GM23338 (cell line): ENCODE data around the gene INHBB. TPM values are rescaled to one million over a fixed set of nuclear protein-coding genes. Genes with fewer than 3 reads are reported as not detected.

Experiments
- ATAC-seq: fragments of 200-7000 bp; cut with Tn5 transposase; 3 replicates; pipeline ENCODE4 v1.9.1; 2020
- DNase-seq: peaks from one replicate; pipeline ENCODE4 v3.0.0-alpha.2; 2015; ENCODE audit warnings: low spot score
- H2AFZ ChIP-seq: fragments of 200-600 bp; sonication (generic); 2 replicates; pipeline ENCODE4 v1.8.0; 2016; ENCODE audit warnings: antibody characterized with exemption, mild to moderate bottlenecking, moderate library complexity
- H3F3A ChIP-seq: fragments of 200-600 bp; sonication (generic); replicated peaks from 2 replicates; pipeline ENCODE4 v1.8.0; 2017; ENCODE audit warnings: antibody characterized with exemption, mixed run types, low read depth
- H3K27ac ChIP-seq: fragments of 200-600 bp; sonication (generic); 2 replicates; pipeline ENCODE4 v1.6.1; 2016; ENCODE audit warnings: low read depth
- H3K27me3 ChIP-seq: fragments of 200-600 bp; sonication (generic); 2 replicates; pipeline ENCODE4 v1.8.0; 2016; ENCODE audit warnings: mild to moderate bottlenecking, mixed run types, moderate library complexity; ENCODE audit not compliant: insufficient read depth
- H3K36me3 ChIP-seq: fragments of 200-600 bp; sonication (generic); 2 replicates; pipeline ENCODE4 v1.8.0; 2016; ENCODE audit warnings: mild to moderate bottlenecking; ENCODE audit not compliant: insufficient read depth
- H3K4me1 ChIP-seq: fragments of 200-600 bp; sonication (generic); 2 replicates; pipeline ENCODE4 v1.8.0; 2016; ENCODE audit warnings: mild to moderate bottlenecking, moderate library complexity; ENCODE audit not compliant: insufficient read depth
- H3K4me2 ChIP-seq: fragments of 200-600 bp; sonication (generic); 2 replicates; pipeline ENCODE4 v1.7.1; 2017; ENCODE audit warnings: mixed run types
- H3K4me3 ChIP-seq: fragments of 200-600 bp; sonication (generic); 2 replicates; pipeline ENCODE4 v1.6.1; 2016; ENCODE audit warnings: mixed run types
- H3K79me2 ChIP-seq: fragments of 200-600 bp; sonication (generic); replicated peaks from 2 replicates; pipeline ENCODE4 v1.8.0; 2017; ENCODE audit warnings: mild to moderate bottlenecking; ENCODE audit not compliant: insufficient read depth
- H3K9me2 ChIP-seq: fragments of 200-600 bp; sonication (generic); 2 replicates; pipeline ENCODE4 v1.8.0; 2017; ENCODE audit not compliant: insufficient read depth
- H4K20me1 ChIP-seq: fragments of 200-600 bp; sonication (generic); replicated peaks from 2 replicates; pipeline ENCODE4 v1.8.0; 2017; ENCODE audit warnings: mild to moderate bottlenecking; ENCODE audit not compliant: insufficient read depth
- H3K27ac Mint-ChIP-seq: 2 replicates; pipeline ENCODE4 v1.8.0; 2020; ENCODE audit warnings: inconsistent platforms, mild to moderate bottlenecking, moderate library complexity, mixed read lengths
- H3K27me3 Mint-ChIP-seq: 3 replicates; pipeline ENCODE4 v1.8.0; 2022; ENCODE audit warnings: low read depth, mild to moderate bottlenecking, moderate library complexity, mixed read lengths, inconsistent platforms; ENCODE audit not compliant: insufficient read depth, poor library complexity
- H3K36me3 Mint-ChIP-seq: 3 replicates; pipeline ENCODE4 v1.8.0; 2021; ENCODE audit warnings: low read depth, mild to moderate bottlenecking, inconsistent platforms, moderate library complexity, mixed read lengths
- H3K4me1 Mint-ChIP-seq: 3 replicates; pipeline ENCODE4 v1.8.0; 2020; ENCODE audit warnings: mild to moderate bottlenecking, inconsistent platforms, mixed read lengths
- H3K4me3 Mint-ChIP-seq: 3 replicates; pipeline ENCODE4 v1.8.0; 2021; ENCODE audit warnings: moderate library complexity, mild to moderate bottlenecking, inconsistent platforms, mixed read lengths
- H3K9me3 Mint-ChIP-seq: 3 replicates; pipeline ENCODE4 v1.8.0; 2020; ENCODE audit warnings: moderate library complexity, mild to moderate bottlenecking, inconsistent platforms, mixed read lengths
- CREB1 ChIP-seq: fragments of 250-450 bp; sonication (Bioruptor Pico); IDR thresholded peaks from 2 replicates; pipeline ENCODE4 v1.5.0; 2020; ENCODE audit warnings: low read depth, mild to moderate bottlenecking, moderate library complexity
- CTCF ChIP-seq, 2 experiments: fragments of 200-600 bp in 1 of 2; sonication (generic) in 1 of 2; conservative IDR thresholded peaks; 2 replicates each; pipeline versions ENCODE4 v1.5.1 to v1.6.1; 2016 to 2017; ENCODE audit warnings: antibody characterized with exemption in 2 of 2, low read depth in 2 of 2, mild to moderate bottlenecking in 2 of 2, moderate library complexity in 1 of 2
- ETS1 ChIP-seq: IDR thresholded peaks from 2 replicates; pipeline ENCODE4 v1.6.1; 2016; ENCODE audit warnings: antibody characterized with exemption
- EZH2 ChIP-seq: fragments of 200-600 bp; sonication (generic); IDR thresholded peaks from one replicate; pipeline ENCODE4 v1.8.0; 2017; ENCODE audit warnings: antibody characterized with exemption, mild to moderate bottlenecking, low read depth; ENCODE audit not compliant: unreplicated experiment
- EZH2phosphoT487 ChIP-seq: fragments of 200-600 bp; sonication (generic); IDR thresholded peaks from one replicate; pipeline ENCODE4 v1.8.1; 2018; ENCODE audit warnings: antibody characterized with exemption; ENCODE audit not compliant: unreplicated experiment
- JUNB ChIP-seq: IDR thresholded peaks from one replicate; pipeline ENCODE4 v1.6.1; 2016; ENCODE audit warnings: antibody characterized with exemption; ENCODE audit not compliant: unreplicated experiment
- NANOG ChIP-seq: IDR thresholded peaks from 2 replicates; pipeline ENCODE4 v1.6.1; 2016; ENCODE audit warnings: antibody characterized with exemption, borderline replicate concordance
- POLR2AphosphoS5 ChIP-seq: IDR thresholded peaks from 2 replicates; pipeline ENCODE4 v1.6.1; 2016; ENCODE audit warnings: antibody characterized with exemption, low read depth
- STAT1 ChIP-seq: IDR thresholded peaks from one replicate; pipeline ENCODE4 v1.6.1; 2016; ENCODE audit warnings: antibody characterized with exemption; ENCODE audit not compliant: unreplicated experiment
- ZNF114 ChIP-seq: fragments of 250-450 bp; sonication (Bioruptor Pico); IDR thresholded peaks from 2 replicates; pipeline ENCODE4 v1.5.0; 2020; ENCODE audit warnings: mild to moderate bottlenecking, moderate library complexity
- ZNF331 ChIP-seq: fragments of 250-450 bp; sonication (Bioruptor Pico); IDR thresholded peaks from 2 replicates; pipeline ENCODE4 v1.5.0; 2020; ENCODE audit warnings: low read depth, mild to moderate bottlenecking, moderate library complexity
- ZNF462 ChIP-seq: fragments of 250-450 bp; sonication (Bioruptor Pico); IDR thresholded peaks from 2 replicates; pipeline ENCODE4 v1.5.0; 2020; ENCODE audit warnings: mild to moderate bottlenecking, moderate library complexity
- polyA plus RNA-seq: library from polyadenylated mRNA; unstranded; fragments of >200 nt; fragmentation: Nextera tagmentation; extraction: Ambion mirVana; gene quantifications from 2 replicates; pipeline ENCODE4 v1.2.1, GENCODE V29; 2016
- total RNA-seq: library from RNA; depleted of rRNA; stranded (reverse); fragments of >200 nt; shearing (Covaris generic); gene quantifications from 2 replicates; pipeline ENCODE4 v1.2.3, GENCODE V29; 2014

Gene INHBB
- total and polyA plus RNA-seq, 2 experiments from 2014 or later: 0.21 TPM; not detected in 1

- no peak for TF ChIP-seq EZH2
- TF ChIP-seq POLR2AphosphoS5: no peak
- TF ChIP-seq EZH2phosphoT487: no peak
These were observed 37.3 kb downstream of the INHBB start (continued) for GRCh38 chr2:120383191-120383590.

- H3K27me3 ChIP-seq: no peaks in the 10 kb centered on the region
- H3K4me1 ChIP-seq: peaks cover 11% of the 10 kb centered on the region; the same call in 1 of the 2 replicates
- H3K9me2 ChIP-seq: no peaks in the 10 kb centered on the region
- Mint-ChIP-seq H3K4me1 (peaks cover 23% of the 10 kb centered on the region), H3K36me3 (no peaks in the 10 kb centered on the region), H3K9me3 (no peaks in the 10 kb centered on the region), H3K27ac (no peak overlapping the region), H3K27me3 (peaks cover 7% of the 10 kb centered on the region), H3K4me3 (no peak overlapping the region)
- H3K79me2 ChIP-seq: no peaks in the 10 kb centered on the region
- TF ChIP-seq ZNF462 (CRISPR knock-in tag): no peak
- no peak for TF ChIP-seq CTCF (conservative IDR thresholded peaks at IDR 0.05; ENCODE audit: low read depth in 2 of 2)
- no peak for TF ChIP-seq EZH2phosphoT487
- no peak for TF ChIP-seq JUNB
- no peak for TF ChIP-seq ZNF114 (CRISPR knock-in tag)
- no peak for TF ChIP-seq EZH2
- TF ChIP-seq NANOG: no peak
- TF ChIP-seq ZNF331 (CRISPR knock-in tag): no peak
- TF ChIP-seq CREB1 (CRISPR knock-in tag): no peak
- TF ChIP-seq ETS1: no peak
- no peak for TF ChIP-seq POLR2AphosphoS5
- TF ChIP-seq STAT1: no peak
- no peaks in the 10 kb centered on the region for H3F3A ChIP-seq
- no peaks in the 10 kb centered on the region for H3K36me3 ChIP-seq
- no peak overlapping the region for H3K4me2 ChIP-seq
- ATAC-seq (peak; percentile 34), DNase-seq (no peak)
- no peak overlapping the region for H3K27ac ChIP-seq
- H4K20me1 ChIP-seq: no peaks in the 10 kb centered on the region
- no peak overlapping the region for H3K4me3 ChIP-seq
- H2AFZ ChIP-seq: no peak overlapping the region
These were observed 37.9 kb downstream of the INHBB start for GRCh38 chr2:120383631-120384340.
